GM12801 (cell line): ENCODE measurements around the gene DOCK8.

Experiments
- TF ChIP-seq, protein P1 (sequence below): IDR thresholded peaks from one replicate; pipeline ENCODE4 v1.5.1; 2011; ENCODE audit warnings: control low read depth; ENCODE audit not compliant: insufficient read length; ENCODE audit errors: extremely low read depth

The DOCK8 gene

DNA sequence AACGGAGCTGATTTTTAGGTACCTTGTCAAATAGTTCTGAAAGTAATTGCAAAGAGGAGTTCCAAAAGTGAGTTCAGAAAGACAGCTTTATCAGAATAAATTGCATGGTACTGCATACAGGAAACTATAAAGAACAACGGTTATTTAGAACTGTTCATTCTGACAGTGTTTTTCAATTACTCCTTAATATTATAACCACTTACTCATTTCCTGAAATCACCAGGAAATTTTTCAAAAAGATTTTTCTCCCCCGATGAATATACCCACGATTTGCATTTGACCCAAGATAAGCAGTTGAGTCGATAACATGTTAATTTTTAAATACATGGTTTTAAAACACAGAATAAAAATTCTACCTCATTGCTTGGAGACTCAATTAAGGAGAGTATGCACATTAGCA is 9.4 kb downstream of the DOCK8 start:
- TF ChIP-seq, protein P1, sequence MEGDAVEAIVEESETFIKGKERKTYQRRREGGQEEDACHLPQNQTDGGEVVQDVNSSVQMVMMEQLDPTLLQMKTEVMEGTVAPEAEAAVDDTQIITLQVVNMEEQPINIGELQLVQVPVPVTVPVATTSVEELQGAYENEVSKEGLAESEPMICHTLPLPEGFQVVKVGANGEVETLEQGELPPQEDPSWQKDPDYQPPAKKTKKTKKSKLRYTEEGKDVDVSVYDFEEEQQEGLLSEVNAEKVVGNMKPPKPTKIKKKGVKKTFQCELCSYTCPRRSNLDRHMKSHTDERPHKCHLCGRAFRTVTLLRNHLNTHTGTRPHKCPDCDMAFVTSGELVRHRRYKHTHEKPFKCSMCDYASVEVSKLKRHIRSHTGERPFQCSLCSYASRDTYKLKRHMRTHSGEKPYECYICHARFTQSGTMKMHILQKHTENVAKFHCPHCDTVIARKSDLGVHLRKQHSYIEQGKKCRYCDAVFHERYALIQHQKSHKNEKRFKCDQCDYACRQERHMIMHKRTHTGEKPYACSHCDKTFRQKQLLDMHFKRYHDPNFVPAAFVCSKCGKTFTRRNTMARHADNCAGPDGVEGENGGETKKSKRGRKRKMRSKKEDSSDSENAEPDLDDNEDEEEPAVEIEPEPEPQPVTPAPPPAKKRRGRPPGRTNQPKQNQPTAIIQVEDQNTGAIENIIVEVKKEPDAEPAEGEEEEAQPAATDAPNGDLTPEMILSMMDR: no peak

DNA sequence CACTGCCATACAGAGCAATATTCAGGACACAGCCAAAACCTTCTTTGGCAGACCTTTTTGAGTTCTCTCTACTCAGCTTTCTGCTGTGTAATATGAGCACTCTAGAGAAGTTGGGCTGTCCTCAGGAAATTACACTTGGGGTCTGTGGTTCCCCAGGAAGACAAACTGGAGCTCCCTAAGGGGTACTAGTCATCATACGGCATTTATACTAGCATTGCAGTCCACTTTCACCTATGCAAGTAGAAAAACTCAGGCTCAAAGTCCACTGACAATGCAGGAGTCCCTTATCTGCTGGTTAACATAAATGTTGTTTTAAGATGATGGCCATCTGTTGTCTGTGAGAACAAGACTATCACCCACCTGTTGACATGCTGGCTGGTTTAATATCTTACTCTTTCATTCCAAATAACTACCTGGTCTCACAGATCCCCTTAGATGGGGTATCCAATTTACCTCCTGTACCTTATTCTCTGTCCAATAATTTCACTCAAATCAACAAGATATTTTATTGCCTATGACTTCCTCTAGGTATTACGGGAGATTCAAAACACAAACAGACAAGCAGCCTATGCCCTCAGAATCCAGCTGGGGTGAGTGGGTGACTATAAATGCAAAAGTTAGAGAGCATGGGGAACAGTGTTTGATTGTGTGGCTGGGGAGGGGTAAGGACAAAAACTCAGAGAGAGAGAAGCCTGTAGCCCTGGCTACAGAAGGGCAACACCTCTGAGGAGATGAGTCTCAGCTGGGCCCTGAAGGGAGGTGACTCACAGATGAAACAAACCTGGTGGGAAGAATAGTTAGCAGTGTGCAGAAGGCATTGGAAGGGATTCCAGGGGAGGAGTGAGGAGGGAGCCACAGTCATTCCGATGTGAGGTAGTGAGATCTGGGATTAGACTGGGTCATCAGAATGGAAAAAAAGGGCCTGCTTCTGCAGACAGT is 10.2 kb downstream of the DOCK8 start:
- TF ChIP-seq, protein P1: no peak

DNA sequence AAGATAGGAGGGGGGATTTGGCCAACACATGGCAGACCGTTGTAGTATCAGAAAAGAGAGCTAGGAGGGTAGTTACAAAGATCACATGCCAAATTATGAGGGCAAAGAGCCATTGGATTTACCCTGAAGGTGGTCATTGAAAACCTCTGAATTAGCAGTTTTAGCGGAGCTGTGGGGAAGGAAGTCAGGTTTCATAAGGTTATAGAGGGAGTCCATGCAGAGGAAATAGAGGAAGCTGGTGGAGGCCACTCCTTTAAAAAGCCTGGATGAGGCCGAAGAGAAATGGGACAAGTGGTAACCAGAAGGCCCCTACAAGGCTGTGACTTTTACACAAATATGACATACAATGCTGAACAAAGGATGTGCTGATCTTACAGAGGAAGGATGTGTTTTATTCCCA is 13.2 kb downstream of the DOCK8 start:
- TF ChIP-seq, protein P1: no peak

DNA sequence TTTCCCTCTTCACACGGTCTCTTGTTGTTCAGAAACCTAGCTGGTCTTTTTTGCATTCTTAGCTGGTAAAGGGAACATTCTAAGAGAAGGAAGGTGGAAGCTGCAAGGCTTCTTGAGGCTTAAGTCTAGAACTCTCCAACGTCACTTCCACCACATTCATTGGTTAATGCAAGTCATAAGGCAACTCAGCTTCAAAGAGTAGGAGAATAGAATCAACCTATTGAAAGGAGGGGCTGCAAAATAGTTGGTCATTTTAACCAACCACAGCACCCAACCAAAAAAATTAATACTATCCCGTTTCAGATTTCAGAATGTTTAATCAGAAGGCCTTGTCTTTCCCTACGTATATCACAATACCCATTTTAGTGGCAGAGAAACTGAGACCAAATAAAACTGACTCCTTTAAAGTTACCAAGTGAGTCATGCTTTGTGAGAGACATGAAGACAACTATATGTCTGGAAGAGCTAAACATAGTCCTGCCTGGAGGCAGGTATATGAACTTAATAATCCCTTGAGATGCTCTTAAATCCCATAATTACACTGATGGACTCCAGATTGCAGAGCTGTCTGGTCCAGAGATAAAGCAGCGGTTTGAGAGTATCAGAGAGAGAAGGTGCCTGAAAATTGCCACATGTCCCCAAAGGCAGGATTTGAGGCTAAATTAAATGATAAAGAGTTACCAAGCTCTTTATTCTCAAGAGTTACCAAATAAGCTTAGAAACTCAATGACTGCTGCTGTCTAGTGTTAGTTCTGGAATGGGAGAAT is 14.4 kb downstream of the DOCK8 start:
- TF ChIP-seq, protein P1: no peak

DNA sequence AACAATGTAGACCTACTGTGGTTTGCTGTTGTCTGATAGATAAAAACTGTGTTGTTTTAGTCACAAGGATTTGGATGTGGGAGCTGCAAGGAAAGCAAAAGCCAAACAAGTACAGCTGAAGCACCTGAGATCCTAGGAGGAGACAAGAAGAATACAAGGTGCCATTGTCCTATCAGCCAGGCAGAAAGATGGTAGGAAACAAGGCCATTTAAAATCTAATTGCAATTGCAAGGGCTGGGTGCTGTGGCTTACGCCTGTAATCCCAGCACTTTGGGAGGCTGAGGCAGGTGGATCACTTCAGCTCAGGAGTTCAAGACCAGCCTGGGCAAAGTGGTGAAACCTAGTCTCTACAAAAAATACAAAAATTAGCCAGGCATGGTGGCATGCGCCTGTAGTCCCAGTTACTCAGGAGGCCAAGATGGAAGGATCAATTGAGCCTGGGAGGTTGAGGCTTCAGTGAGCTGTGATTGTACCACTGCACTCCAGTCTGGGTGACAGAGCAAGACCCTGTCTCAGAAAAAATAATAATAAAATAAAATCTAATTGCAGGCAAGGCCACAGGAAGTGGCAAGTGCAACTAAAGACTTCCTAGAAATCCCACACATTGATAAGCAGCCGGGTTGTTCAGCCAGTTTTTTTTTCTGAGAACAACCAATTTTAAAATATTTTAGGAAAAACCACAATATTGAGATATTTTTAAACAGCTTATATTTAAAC is 22.6 kb downstream of the DOCK8 start:
- TF ChIP-seq, protein P1: no peak

DNA sequence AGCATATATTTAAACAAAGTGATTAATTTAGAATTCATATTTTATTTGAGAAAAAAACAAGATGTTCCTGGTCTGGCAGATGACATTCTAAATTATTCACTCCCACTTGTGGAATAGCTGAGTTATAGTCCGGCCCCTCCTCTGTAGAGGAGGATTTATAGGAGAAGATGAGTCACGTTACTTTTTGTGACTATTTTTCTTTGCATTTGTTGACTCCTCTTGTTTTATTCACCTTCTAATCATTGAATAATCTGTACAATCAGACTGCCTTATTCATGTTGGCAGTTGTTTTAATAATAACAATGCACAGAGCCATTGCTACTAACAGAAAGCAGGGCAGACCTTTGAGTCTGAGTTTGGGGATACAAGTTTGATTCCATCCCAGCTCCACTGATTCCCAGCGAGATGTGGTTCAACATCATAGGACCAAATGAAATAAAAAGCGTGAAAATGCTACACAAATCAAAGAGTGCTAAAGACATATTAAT is 23.2 kb downstream of the DOCK8 start:
- TF ChIP-seq, protein P1: no peak
